Measurements from ENCODE around the gene NT5C3B.
A peak's percentile ranks its signal among the peaks of the same experiment; 100 is the strongest.
"Not testable (repeated sequence)": the region's sequence is repeated elsewhere in the genome, so short reads cannot be mapped to it uniquely, and the experiment has no call there.

Gene NT5C3B

DNA sequence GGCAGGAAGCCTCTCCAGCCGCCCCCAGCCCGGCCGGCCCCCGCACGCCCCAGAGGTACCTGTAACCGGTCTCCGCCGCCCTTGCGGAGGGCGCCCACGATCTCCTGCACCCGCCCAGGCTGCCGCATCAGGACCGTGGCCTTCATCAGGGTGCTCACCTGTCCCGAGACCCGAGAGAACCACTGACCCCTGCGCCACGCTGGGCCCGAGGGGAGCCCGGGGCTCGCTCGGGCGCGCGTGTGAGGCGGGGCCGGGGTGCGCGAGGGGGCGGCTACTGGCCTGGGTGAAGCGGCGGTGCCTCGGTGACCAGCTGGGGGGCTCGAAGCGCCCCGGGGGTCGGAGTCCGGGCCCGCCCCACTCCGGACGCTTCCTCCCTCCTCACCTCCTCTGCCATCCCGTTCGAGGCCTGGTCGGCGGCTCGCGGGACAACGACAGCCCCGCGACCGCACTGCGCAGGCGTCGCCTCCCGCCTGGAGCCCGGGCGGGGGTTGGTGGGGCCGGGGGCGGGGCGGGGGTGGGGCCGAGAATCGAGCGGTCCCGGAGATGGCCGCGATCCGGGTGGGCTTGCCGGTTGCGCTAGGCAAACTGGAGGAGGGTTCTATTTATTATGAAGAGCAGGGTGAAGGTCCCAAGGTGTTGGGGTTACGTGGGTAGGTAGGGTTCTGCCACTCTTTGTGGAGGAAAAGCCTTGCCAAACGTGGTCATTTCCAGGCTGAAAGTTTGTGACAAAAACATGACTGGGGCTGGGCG, at the start of gene NT5C3B:
NT5C3B (minus strand) TSS at position 433 of the 750 bp plus-strand sequence; CDS start at position 394, 39 bp downstream.
- peak; percentile 85 for DNase-seq (ENCODE audit: low spot score)

DNA sequence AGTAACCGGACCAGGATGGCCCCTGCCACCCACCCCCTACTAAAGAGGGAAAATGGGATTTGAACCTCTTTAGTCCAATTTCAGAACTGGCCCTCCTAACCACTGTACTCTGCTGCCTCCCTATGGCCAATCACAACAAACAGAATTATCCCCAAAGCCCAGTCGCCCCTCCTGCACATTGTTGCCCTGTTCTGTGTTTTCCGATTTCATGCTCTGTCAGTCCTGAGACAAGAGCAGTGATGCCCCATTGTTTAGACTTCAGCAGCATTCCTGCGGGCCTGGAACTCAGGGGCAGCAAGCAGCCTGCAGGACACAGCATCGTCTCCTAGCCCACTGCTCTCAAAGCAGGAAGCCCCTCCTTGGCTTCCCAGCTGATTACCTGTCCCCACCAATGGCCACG, 49.7 kb upstream of the NT5C3B start:
- no peak for DNase-seq (ENCODE audit: low spot score)

DNA sequence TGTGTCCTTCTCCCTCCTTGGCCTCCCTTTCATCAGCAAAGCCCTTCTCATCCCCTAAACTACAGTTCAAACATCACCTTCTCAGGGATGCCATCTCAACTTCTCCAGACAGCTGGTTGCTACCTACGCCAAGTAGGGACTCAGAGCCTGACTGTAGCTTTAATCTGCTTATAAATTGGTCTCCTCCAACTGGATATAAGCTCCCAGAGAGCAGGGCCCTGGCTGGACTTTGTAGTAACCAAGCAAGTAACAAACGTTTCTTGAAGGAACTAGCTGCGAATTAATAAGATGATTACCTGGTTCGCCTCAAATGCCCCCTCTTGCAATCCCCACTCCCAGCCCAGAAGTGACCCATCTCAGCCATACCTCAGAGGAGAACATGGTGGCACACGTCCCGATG, 46.7 kb upstream of the NT5C3B start:
- DNase-seq (ENCODE audit: low spot score): no peak

DNA sequence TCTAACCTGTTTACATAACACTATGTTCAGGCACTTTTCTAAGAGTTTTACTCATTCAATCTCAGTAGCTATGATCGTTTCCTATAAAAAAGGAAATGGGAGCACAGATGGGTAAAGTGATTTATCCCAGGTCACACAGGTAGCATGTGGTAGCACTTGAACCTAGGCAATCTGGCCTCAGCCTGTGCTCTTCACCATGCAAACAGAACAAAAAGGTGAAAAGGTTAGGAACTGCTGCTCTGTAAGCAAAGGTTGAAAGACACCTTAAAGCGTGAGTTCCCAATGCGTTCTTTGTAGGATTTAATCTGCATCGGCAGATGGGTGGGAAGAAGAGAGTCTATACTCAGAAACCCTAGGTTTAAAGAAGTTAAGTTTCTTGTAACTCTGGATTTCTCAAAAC, 44.1 kb upstream of the NT5C3B start:
- no peak for DNase-seq (ENCODE audit: low spot score)

DNA sequence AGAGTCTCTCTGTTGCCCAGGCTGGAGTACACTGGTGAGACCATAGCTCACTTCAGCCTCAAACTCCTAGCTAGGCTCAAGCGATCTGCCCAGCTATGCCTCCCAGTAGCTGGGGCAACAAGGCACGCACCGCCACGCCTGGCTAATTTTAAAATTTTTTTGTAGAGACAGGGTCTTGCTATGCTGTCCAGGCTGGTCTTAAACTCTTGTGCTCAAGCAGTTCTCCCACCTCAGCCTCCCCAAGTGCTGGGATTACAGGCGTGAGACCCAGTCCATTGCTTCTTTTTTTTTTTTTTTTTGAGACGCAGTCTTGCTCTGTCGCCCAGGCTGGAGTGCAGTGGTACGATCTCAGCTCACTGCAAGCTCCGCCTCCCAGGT, 38.2 kb upstream of the NT5C3B start:
- not testable (repeated sequence) for DNase-seq (ENCODE audit: low spot score)

DNA sequence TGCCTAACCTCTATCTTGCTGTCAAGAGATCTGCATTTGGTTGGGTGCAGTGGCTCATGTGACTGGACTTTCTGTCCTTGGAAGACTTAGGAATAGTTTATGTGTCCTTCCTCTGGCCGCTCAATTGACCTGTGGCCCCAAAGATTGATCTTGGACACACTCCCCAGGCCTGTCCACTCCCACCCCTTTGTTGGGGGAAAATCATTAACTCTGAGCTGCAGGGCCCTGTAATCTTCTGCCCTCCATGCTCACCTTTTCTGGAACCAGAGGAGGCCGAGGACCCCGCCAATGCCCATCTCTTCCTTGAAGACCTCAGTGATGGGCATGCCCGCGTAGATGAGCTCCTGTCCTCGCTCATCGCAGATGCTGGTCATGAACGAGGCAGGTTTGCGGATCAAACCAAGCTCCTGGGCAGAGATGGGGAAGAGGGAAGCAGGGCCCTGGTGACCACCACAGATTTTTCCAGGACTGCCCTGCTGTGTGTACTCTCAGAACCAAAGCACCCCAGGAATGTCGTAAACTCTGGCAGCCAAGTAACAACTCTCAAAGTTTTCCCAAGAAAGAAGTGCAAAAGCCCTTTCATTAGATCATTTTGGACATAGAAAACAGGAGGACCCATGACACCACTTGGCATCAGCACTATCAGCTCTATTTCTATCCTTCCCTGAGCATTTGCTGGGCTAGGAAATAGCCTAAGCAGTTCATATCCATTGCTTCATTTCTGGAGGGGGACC, 37.7 kb upstream of the NT5C3B start:
- no peak for DNase-seq (ENCODE audit: low spot score)

DNA sequence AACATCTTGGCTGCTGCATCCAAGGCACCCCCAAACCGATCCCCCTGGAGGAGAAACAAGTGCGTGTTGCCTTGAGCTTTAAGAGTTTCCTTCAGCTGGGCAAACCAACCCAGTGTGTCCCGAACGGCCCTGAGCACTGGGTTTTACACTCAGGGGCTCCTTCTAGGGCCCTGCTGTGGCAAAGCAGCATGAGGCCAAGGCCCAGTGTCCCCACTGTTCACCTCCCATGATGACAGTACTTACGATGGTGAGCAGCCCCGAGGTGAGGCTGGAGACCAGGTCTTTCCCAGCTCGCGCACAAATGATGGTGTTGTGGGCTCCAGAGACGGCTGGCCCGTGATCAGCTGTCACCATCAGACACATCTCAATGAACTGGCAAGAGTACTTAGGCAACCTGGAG, 35.8 kb upstream of the NT5C3B start:
- no peak for DNase-seq (ENCODE audit: low spot score)

DNA sequence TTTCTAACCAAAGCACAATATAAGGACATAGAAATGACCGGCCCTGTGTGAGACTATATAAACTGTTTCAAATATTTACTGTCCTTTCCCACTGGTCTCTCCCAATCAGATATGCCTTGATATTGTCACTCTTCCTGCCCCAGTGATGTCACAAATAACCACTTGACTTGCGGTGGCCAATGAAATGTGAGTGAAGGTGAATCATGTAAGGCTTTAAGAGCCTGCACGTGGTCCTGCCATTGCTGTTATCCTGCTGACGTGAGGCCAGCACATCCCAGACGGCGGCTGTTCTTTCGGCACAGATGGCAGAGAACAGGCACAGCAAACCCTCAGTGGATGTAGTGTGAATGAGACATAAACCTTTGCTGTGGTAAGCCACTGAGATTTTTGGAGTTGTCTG, 34.6 kb upstream of the NT5C3B start:
- no peak for DNase-seq (ENCODE audit: low spot score)

DNA sequence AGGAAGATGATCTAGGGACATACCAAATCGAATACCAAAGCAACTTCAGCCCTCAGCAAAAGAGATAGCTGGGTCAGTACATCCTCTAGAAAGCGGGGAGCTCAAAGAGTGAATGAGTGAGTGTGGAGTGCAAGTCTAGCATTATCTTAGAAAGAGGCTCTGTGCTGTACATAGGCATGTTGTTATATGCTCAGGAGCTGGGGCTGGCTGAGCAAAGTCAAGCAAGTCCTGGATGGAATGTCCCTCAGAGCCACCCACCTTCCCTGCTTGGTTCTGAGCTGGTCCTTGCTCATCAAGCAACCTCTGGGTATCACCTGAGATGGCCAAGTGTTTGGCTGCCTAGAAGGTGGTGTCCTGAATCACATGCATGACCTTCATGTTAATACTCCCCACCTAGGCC, 34.1 kb upstream of the NT5C3B start:
- DNase-seq (ENCODE audit: low spot score): no peak

DNA sequence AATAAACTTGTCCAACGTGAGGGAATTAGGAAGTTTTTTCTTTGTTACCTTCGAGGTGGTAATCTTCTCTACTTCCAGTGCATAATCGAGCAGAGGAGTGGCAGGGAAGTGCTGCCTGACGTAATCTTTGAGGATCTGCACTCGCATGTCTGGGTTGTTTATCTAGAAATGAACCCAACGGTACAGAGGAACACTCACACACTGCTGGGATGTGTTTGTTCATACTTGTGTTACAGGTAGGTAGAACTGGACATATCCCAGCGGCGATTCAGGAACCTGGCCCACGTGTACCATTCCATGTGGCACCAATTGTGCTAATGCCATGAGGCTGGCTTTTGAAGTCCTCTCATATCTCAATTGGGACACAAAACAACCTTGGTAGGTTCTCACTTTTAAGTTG, 33.4 kb upstream of the NT5C3B start:
- no peak for DNase-seq (ENCODE audit: low spot score)

DNA sequence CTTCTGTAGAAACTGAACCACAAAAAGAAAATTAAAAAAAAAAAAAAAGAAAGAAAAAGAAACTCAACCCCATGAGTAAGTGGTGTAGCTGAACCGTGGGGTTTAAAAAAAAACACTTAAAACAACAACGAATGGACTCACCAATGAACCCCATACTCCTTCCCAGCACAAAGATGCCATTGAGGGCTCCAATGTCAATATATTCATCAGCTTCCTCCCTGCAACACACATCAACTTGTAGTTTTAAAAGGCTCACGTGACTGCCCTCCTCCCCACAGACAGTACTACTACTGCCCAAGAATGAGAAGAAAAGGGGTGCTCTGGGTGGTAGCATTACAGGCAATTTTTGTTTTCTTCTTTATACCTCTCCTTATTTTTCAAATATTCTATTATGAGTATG, 32.5 kb upstream of the NT5C3B start:
- no peak for DNase-seq (ENCODE audit: low spot score)

DNA sequence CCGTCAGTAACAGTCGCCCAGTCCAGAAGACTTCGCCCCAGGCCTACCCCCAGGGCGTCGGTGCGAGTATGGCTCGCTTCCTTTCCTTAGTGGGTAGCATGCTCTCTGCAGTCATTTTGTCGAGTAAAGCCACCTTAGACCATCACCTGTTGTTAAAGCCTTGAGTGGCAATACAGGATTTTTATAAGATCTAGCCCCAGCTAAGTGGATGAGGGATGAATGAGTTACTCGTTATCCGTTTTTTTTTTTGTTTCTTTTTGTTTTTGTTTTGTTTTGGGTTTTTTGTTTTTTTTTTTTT, 29.5 kb upstream of the NT5C3B start:
- DNase-seq (ENCODE audit: low spot score): no peak

DNA sequence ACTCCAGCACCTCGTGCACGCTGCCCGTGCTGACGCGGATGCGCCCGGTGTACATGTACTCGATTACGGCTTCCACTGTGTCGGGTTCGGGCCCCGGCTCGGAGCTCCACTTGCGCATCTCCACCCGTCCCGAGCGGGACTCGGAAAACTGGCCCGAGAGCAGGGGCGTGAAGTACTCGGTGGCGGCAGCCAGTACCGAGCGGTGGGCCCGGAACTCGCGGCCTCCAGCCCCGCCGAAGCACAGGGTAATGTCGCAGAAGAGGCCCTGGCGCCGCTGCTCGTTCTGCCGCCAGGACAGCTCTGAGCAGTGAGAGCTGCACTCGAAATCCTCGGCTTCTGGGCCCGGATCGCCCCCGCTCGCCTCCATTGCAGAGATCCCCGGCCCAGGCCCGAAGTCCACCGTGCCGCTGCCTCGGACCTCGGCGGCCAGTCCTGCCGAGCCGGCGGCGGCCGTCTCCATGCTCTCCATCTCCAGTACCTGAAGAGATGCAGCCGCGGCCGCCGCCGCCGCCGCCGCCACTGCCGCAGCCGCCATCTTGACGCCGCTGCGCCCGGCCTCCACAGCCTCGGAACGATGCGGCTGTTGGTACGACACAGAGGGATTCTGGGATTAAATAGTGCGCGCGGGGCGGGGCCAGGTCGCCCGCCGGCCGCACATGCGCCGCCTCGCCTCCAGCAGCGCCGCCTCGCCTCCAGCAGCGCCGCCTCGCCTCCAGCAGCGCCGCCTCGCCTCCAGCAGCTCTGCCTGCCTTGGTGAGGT, 29.0 kb upstream of the NT5C3B start, which contains the start of gene KLHL11:
KLHL11 (minus strand) TSS at position 588 of the 760 bp plus-strand sequence; CDS start at position 535, 53 bp downstream.
- peak; percentile 91 for DNase-seq (ENCODE audit: low spot score)

DNA sequence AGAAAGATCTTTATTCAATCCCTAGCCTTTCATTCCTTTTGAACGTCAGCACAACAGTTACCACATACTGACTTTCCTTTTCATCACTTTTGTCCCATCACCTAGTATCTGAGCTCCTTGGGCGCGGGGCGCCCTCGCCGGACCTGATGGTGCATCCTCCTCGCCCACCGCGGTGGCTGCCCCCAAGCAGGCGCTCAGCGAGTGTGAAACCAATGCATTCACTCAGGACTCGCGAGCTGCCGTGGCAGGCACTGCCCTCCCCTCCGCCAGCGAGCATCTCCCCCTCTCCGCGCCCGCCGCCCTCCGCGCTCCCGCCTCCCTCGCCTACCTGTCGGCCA, 28.4 kb upstream of the NT5C3B start:
- no peak for DNase-seq (ENCODE audit: low spot score)

DNA sequence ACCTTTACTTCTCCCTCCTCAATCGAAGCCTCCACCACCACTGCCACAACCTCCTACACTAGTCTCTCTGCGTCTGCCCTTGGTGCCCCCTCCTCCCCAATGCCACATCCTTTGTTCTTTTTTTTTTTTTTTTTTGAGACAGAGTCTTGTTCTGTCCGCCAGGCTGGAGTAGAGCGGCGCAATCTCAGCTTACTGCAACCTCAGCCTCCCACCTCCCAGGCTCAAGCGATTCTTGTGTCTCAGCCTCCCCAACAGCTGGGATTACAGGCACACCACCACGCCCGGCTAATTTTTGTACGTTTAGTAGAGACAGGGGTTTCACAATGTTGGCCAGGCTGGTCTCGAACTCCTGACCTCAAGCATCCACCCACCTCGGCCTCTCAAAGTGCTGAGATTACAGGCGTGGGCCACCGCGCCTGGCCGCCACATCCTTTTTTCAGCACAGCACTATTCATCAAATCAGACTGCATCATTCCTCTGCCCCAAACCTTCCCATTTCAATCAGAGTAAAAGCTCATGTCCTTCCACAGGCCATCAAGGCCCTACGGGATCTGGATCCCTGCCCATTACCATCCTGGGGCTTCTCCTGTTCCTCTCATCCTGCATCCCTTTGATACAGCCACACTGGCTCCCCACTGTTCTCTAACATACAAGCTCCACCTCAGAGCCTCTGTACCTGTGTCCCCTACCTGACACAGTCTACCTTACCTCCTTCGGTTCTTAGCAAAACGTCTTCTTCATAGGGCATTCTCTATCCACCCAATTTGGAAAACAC, 27.2 kb upstream of the NT5C3B start:
- DNase-seq (ENCODE audit: low spot score): no peak

DNA sequence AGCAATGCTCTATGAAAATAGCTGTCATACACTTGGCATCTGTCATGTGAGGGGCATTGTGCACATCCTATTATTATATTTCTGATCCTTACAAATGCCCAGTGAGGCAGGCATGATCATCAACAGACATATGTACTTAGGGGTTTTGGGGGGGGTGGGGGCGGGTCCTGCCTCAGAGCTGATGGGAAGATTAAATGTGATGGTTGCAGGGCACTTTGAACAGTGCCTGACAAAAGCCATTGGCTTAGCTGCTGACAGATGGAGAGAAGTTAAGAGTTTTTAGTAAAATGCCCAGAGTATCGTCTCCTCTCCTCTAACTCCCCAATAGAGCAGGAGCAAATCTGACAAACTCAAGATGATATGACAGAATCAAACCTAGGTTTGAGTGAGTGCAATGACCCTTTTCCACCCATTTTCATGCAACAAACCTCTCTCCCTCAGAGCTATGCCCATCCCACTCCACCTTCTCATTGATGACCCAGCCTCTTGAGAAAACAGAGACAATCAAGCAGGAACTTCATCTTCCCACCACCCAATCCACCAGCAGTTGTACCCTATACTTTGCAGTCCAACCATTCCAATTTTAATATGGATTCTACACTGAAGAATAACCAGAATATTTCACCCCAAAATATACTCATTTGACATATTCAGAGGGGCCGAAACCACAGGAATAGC, 24.4 kb upstream of the NT5C3B start:
- DNase-seq (ENCODE audit: low spot score): no peak

DNA sequence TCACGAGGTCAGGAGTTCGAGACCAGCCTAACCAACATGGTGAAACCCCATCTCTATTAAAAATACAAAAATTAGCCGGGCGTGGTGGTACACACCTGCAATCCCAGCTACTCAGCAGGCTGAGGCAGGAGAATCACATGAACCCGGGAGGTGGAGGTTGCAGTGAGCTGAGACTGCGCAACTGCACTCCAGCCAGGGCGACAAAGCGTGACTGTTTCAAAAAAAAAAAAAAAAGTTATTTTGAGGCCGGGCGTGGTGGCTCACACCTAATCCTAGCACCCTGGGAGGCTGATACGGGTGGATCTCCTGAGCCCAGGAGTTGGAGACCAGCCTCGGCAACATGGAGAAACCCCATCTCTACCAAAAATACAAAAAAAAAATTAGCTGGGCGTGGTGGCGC, 15.3 kb upstream of the NT5C3B start:
- not testable (repeated sequence) for DNase-seq (ENCODE audit: low spot score)

DNA sequence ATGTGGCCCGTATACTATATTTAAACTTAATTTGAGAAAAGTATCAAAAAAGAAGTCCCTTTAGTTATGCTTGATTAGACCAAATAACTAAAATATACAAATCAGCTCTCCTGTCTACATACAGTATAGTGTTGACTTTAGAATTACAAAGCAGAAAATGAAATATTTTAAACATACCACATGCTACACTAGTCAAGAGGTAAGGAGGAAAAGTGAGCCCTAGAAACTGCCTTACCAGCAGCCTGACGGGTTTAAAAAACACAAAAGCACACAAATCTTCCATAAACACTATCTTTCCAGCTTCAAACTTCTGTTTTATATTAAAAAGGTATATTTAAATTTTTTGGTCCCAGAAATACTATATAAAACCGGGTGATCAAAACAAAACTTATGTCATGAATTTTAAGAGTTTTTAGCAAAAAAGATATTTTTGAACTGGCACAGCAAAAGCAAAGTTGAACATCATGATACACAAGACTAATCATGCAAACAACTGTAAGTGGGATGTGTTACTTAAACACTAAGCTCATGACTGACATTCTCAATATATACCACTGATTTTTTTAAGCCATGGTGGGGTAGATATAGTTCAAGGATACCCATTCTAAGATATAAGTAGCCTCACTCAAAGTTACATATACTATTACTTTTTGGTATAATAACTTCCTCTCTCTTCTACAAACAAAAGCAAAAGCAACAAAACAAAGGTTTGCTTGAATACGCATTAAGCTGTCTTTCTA, 13.4 kb upstream of the NT5C3B start:
- no peak for DNase-seq (ENCODE audit: low spot score)

DNA sequence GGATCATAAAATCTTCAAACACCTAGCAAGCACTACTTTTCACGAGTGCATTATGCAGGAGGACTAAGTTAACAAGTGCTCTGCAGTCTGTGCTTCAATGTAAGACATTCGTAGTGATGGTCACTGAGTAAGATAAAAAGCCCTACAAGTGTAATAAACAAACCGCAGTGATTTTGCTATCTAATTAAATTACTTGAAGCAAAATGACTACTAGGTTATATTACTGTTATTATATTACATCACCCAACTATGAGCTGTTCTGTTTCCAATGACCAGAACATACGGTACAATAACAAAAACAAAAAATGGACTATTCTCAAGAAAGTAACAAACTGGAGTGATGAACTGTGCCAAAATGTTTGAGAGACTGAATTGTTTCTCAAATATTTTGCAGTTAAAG, 12.8 kb upstream of the NT5C3B start:
- DNase-seq (ENCODE audit: low spot score): no peak

DNA sequence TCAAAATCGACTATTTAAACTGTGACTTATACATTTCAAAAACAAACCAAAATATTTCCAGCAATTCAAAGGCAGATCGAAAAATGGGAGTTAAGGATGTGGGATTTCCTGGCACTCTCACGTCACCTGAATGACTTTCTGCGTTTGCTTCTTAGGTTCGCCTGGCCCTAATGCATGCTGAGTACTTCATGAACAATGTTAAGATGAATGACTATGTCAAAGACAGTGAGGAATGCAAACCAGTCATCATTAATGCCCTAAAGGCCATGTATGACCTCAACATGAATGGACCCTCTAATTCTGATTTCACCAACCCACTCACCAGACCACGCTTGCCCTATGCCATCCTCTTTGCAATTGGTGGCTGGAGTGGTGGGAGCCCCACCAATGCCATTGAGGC, 8.9 kb upstream of the NT5C3B start:
- DNase-seq (ENCODE audit: low spot score): no peak

DNA sequence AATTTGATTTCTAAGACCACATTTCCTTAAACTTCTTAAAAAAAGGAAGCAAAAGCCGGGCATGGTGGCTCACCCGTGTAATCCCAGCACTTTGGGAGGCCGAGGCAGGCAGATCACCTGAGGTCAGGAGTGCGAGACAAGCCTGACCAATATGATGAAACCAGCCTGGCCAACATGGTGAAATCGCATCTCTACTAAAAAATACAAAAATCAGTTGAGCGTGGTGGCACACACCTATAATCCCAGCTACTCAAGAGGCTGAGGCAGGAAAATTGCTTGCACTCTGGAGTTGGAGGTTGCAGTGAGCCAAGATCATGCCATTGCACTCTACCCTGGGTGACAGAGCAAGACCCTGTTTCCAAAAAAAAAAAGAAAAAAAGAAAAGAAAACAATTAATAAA, 4.7 kb upstream of the NT5C3B start:
- DNase-seq (ENCODE audit: low spot score): not testable (repeated sequence)

Data from left forelimb (tissue), 1 donor.